ACC112 (cell line): ENCODE results near the gene GTF2F1.

ENCODE experiments used
- H2AFZ ChIP-seq: fragments of 200-600 bp; sonication (generic); one replicate; pipeline ENCODE4 v1.6.0; 2017; ENCODE audit warnings: antibody characterized with exemption, low read length; ENCODE audit not compliant: unreplicated experiment
- H3K27ac ChIP-seq: fragments of 200-600 bp; sonication (generic); 2 replicates; pipeline ENCODE4 v1.5.1; 2014; ENCODE audit warnings: low read depth, mild to moderate bottlenecking, antibody characterized with exemption, low read length, moderate library complexity
- H3K27me3 ChIP-seq: fragments of 200-600 bp; sonication (generic); 2 replicates; pipeline ENCODE4 v1.6.1; 2014; ENCODE audit warnings: mild to moderate bottlenecking, antibody characterized with exemption, low read length, moderate library complexity, mixed read lengths; ENCODE audit not compliant: insufficient read depth
- H3K36me3 ChIP-seq: fragments of 200-600 bp; sonication (generic); 2 replicates; pipeline ENCODE4 v1.6.1; 2016; ENCODE audit warnings: mild to moderate bottlenecking, antibody characterized with exemption, low read length, moderate library complexity, mixed read lengths; ENCODE audit not compliant: insufficient read depth
- H3K4me1 ChIP-seq: fragments of 200-600 bp; sonication (generic); one replicate; pipeline ENCODE4 v1.6.1; 2016; ENCODE audit warnings: low read length, mixed read lengths; ENCODE audit not compliant: insufficient read depth, unreplicated experiment, control insufficient read depth
- H3K4me3 ChIP-seq: fragments of 200-600 bp; sonication (generic); 2 replicates; pipeline ENCODE4 v1.5.1; 2014; ENCODE audit warnings: mild to moderate bottlenecking, low read depth, low read length
- H3K79me2 ChIP-seq: fragments of 200-600 bp; sonication (generic); one replicate; pipeline ENCODE4 v1.6.0; 2016; ENCODE audit warnings: low read length; ENCODE audit not compliant: control insufficient read depth, unreplicated experiment, insufficient read depth

GTF2F1 gene

DNA sequence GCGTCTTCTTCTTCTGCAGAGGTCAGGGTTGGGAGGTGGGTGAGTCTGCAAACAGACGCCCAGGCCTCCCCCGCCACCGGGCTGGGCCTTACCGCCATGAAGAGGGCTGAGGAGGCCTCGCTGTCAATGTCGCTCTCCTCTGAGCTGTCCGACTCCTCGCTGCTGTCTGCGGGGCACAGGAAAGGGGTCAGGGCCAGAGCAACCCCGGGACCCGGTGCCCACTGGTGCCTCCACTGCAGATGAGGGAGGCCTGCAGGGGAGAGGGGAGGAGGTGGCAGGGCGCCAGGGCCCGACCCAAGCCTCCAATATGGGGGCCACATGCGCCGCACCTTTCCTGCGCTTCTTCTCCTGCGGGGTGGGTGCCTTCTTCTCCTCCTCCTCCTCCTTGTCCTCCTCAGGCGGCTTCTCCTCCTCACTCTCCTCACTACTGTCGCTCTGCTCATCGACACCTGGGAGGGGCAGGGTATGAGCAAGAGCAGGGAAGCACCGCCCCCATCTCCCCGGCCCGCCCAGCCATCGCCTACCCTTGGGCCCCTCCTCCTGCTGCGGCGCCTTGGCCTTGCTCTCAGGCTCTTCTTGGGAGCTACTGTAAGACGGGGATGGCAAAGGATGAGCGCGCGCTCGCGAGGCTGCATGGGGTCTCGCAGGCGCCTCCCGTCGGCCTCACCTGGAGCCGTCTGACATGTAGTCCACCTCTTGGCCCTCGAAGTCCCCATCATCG is 11.8 kb downstream of the GTF2F1 start:
- Histone ChIP-seq H3K36me3 (0 out of 2 replicates have a peak, but pooled peaks cover 8% of the 10 kb centered on the region), H3K27me3 (no peaks in the 10 kb centered on the region), H3K4me1 (no peaks in the 10 kb centered on the region), H3K79me2 (no peaks in the 10 kb centered on the region), H3K4me3 (no peak overlapping the region), H3K27ac (no peak overlapping the region), H2AFZ (no peak overlapping the region)

DNA sequence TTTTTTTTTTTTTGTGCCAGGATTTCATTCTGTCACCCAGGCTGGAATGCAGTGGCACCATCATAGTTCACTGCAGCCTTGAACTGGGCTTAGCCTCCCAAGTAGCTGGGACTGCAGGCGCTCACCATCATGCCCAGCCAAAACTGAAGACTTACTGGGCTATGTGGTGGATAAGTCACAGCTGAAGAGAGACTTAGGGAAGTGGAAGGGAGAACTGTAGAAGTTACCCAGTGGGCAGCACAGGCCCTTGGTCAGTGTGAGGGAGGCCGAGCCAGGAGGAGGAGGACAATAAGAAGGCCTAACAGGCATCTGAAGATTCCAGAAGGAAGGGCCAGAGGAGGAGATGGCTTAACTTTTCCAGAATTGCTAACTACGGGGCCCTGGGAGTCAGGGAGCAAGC is 13.2 kb downstream of the GTF2F1 start:
- H3K27me3 ChIP-seq, result no peaks in the 10 kb centered on the region
- no peaks in the 10 kb centered on the region for H3K79me2 ChIP-seq
- H3K4me1 ChIP-seq, result no peaks in the 10 kb centered on the region
- no peak overlapping the region for H3K27ac ChIP-seq
- no peak overlapping the region for H3K4me3 ChIP-seq
- H3K36me3 ChIP-seq, result 0 out of 2 replicates have a peak, but pooled peaks cover 8% of the 10 kb centered on the region
- no peak overlapping the region for H2AFZ ChIP-seq

DNA sequence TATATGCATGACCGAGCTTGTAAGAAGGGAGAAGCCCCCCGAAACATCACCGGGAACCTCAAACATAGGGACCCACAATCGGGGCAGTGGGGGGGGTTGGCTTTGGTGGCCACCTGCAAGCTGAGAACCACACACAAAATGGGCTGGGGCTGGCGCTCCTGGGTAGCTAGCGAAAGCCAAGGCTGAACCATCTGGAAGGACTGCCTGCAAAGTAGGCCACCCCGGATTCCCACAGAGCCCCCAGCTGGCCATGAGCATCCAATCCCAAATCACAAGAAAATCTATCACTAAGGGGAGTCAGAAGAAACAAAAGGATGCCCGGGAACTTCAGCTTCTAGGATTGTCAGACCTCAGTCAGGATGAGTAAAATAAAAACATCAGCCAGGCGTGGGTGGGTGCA is 14.5 kb downstream of the GTF2F1 start:
- H3K36me3 ChIP-seq, result 0 out of 2 replicates have a peak, but pooled peaks cover 8% of the 10 kb centered on the region
- peaks cover 8% of the 10 kb centered on the region for H3K4me1 ChIP-seq
- H3K4me3 ChIP-seq, result no peak overlapping the region
- H3K79me2 ChIP-seq, result no peaks in the 10 kb centered on the region
- H3K27me3 ChIP-seq, result no peaks in the 10 kb centered on the region
- H3K27ac ChIP-seq, result no peak overlapping the region
- H2AFZ ChIP-seq, result no peak overlapping the region

DNA sequence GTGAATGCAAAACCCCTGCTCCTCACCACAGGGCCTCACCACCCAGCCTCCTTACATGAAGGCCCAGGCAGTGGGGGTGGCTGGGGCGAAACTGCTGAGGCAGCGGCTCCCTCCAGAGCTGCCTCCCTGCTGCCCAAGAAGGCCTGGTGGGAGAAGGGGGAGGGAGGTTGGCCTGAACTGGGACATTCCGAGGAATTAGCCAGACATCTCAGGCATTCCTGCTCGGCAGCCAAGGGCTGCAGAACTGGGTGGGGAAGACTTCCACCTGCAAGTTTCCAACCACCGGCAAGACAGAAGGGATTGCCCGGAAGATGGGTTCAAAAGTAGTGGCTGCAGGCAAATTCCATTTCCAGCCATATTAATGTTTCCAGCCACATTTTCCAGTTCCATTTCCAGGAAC is 14.9 kb downstream of the GTF2F1 start:
- Histone ChIP-seq H3K27ac (no peak overlapping the region), H3K4me1 (peaks cover 8% of the 10 kb centered on the region), H3K79me2 (no peaks in the 10 kb centered on the region), H3K36me3 (0 out of 2 replicates have a peak, but pooled peaks cover 8% of the 10 kb centered on the region), H3K27me3 (no peaks in the 10 kb centered on the region), H3K4me3 (no peak overlapping the region), H2AFZ (no peak overlapping the region)

DNA sequence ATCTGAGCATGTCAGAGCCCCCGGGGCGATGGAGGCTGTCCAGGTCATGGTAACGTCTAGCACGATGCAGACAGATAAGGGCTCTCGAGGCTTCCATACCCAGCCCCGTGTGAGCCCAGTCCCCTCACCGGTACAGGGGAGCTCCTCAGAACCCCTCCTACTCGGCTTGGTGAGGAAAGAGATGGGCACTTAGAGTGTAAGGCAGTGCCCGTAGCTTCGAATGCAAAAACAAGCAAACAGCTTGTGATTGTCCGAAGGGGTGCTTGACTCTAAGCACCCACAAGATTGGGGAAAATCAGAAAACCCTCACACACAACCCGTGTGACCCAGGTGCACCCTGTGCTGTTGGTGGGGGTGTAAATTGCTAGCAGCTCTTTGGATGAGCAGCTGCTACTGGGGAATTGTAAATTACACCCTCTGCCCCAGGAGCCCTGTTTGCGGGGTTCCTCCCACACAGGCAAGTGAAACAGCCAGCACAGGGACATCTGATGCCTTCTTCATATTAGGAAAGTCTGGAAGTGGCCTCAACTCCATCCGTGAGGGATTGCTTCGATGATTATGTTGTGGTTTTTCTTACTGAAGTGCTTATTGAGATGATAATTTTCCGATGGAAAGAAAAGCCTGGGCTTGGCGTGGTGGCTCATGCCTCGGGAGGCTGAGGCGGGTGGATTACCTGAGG is 16.3 kb downstream of the GTF2F1 start:
- Histone ChIP-seq H3K79me2 (no peaks in the 10 kb centered on the region), H2AFZ (no peak overlapping the region), H3K27ac (no peak overlapping the region), H3K4me1 (peaks cover 8% of the 10 kb centered on the region), H3K4me3 (no peak overlapping the region), H3K36me3 (0 out of 2 replicates have a peak, but pooled peaks cover 8% of the 10 kb centered on the region), H3K27me3 (no peaks in the 10 kb centered on the region)

DNA sequence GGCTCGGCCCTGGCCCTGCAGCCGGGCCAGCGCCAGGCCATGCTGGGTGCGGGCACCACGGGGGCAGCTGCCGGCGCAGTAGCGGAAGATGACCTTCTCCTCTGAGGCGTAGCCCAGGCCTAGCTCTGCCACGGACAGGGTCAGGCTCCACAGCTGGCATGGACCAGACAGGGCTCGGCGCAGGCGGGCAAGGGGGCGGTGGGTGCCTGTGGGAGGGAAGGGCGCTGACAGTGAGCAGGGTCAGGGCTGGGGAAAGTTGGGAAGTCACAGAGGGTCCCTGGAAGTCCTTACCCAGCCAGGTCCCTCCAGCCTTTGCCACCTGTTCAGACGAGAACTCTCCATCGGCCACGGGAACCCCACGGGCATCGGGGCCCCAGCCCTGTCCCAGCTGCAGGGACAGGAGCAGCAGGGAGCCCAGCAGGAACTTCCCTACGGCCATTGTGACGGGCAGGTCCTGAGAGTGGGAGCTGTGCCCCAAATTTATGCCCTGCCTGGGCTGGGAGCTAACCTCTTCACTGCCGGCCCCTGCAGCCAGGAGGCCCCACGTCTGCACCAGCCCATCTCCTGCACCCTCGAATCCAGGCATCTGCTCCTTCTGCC is 17.5 kb downstream of the GTF2F1 start, which contains the start of gene PSPN:
Gene PSPN, minus strand, starts transcription at position 523 of the 600 bp plus-strand sequence. Its CDS starts 84 bp downstream, at position 439.
- Histone ChIP-seq H3K79me2 (no peaks in the 10 kb centered on the region), H3K4me1 (peaks cover 8% of the 10 kb centered on the region), H3K36me3 (0 out of 2 replicates have a peak, but pooled peaks cover 6% of the 10 kb centered on the region), H3K27me3 (no peaks in the 10 kb centered on the region), H3K27ac (no peak within 1 kb of the TSS), H3K4me3 (no peak within 1 kb of the TSS), H2AFZ (no peak within 1 kb of the TSS)

DNA sequence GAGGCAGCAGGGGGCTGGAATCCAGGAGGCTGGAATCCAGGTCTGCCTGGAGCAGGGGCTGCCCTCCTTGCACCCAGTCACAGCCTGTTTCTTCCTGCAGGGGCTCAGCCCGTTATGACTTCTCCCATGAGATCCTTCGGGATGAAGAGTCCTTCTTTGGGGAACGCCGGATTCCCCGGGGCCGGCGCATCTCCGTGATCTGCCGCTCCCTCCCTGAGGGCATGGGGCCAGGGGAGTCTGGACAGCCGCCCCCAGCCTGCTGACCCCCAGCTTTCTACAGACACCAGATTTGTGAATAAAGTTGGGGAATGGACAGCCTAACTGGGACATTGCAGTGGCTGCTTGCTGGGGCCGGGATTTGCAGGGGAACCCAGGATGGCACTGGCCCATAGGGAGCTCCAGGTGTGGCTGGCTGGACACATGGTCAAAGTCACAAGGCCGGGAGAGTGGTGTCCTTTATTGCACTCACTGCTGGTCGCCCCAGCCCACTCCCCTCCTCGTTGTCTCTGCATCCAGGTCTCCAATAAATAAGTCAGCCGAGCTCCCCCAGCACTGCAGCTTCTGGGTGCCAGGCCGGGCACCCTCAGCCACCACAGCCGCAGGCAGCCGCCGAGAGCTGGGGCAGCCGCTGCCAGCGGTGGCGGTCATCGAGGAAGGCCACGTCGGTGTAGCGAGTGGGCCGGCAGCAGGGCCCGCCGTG is 18.1 kb downstream of the GTF2F1 start:
- Histone ChIP-seq H3K79me2 (no peaks in the 10 kb centered on the region), H3K36me3 (0 out of 2 replicates have a peak, but pooled peaks cover 2% of the 10 kb centered on the region), H3K27ac (no peak overlapping the region), H2AFZ (no peak overlapping the region), H3K4me1 (peaks cover 8% of the 10 kb centered on the region), H3K4me3 (no peak overlapping the region), H3K27me3 (no peaks in the 10 kb centered on the region)

DNA sequence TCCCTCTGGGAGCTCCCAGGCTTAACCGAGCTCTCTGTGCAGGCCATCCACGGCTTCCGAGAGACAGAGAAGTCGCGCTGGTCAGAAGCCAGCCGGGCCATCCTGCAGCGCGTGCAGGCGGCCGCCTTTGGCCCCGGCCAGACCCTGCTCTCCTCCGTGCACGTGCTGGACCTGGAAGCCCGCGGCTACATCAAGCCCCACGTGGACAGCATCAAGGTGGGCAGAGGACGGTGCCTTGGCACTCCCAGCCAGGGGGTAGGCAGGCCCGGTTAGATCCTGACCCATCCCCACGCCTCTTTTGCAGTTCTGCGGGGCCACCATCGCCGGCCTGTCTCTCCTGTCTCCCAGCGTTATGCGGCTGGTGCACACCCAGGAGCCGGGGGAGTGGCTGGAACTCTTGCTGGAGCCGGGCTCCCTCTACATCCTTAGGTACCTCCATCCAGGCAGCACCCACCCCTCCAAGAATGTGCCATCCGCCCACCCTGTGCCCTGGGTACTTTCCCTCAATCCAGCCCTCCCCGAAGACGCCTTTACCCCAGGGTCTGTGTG is 18.7 kb downstream of the GTF2F1 start:
- Histone ChIP-seq H3K4me3 (peak overlapping the region; percentile 77), H3K27me3 (no peaks in the 10 kb centered on the region), H3K36me3 (no peaks in the 10 kb centered on the region), H3K4me1 (peaks cover 8% of the 10 kb centered on the region), H3K27ac (no peak overlapping the region), H3K79me2 (no peaks in the 10 kb centered on the region), H2AFZ (no peak overlapping the region)

DNA sequence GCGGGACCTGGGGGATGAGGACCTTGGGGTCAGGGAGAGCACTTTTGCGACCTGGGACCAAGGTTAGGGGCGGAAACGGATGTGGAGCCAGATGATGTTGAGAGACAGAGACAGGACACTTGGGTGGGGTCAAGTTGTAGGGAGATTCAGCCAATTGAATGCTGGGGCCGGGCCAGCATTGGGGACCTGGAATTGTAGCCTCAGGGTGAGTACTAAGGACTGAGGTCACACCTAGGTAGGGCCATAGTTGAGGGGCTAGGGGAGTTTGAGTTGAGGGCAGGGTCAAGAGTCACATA is 19.2 kb downstream of the GTF2F1 start:
- Histone ChIP-seq H3K4me3 (peak overlapping the region; percentile 77), H3K27ac (0 out of 2 replicates have a peak overlapping the region, but pooled peaks have one; percentile 19), H3K79me2 (no peaks in the 10 kb centered on the region), H2AFZ (peak overlapping the region; percentile 60), H3K36me3 (no peaks in the 10 kb centered on the region), H3K4me1 (peaks cover 8% of the 10 kb centered on the region), H3K27me3 (no peaks in the 10 kb centered on the region)

DNA sequence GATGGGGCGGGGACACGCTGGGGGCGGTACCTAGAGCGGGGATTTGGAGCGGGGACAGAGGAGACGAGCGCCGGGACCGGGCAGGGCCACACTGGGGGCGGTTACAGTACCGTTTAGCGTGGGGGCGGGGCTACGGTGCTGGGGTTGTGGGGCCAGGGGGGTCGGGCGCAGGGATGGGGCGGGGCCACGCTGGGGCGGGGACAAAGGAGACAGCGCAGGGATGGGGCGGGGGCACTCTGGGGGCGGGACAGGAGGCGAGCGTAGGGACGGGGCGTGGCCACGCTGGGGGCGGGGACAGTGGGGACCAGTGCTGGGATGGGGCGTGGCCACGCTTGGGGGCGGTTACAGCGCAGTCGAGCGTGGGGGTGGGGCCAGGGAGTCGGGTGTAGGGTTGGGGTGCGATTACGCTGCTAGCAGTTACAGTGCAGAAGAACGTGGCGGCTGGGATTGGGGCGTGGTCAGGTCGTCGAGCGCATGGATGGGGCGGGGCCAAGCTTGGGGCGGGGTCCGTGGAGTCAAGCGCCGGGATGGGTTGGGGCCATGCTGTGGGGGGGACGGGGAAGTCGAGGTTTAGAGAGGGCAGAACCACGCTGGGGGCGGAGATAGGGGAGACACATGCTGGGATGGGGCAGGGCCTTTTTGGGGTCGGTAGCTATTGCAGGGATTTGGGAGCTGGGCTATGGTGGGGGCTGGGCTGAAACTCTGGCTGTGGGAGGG is 19.7 kb downstream of the GTF2F1 start:
- Histone ChIP-seq H3K27ac (peak overlapping the region; percentile 93), H3K36me3 (no peaks in the 10 kb centered on the region), H2AFZ (peak overlapping the region; percentile 98), H3K27me3 (no peaks in the 10 kb centered on the region), H3K4me1 (peaks cover 8% of the 10 kb centered on the region), H3K4me3 (peak overlapping the region; percentile 95), H3K79me2 (no peaks in the 10 kb centered on the region)
